Measurements from ENCODE around the gene IQCM. TPM values are rescaled to one million over a fixed set of nuclear protein-coding genes. Genes with fewer than 3 reads are reported as not detected.
"Not testable (repeated sequence)": the region's sequence is repeated elsewhere in the genome, so short reads cannot be mapped to it uniquely, and the experiment has no call there.

The IQCM gene
- total and polyA plus RNA-seq, 5 donors from 2014 or later, result not detected

DNA sequence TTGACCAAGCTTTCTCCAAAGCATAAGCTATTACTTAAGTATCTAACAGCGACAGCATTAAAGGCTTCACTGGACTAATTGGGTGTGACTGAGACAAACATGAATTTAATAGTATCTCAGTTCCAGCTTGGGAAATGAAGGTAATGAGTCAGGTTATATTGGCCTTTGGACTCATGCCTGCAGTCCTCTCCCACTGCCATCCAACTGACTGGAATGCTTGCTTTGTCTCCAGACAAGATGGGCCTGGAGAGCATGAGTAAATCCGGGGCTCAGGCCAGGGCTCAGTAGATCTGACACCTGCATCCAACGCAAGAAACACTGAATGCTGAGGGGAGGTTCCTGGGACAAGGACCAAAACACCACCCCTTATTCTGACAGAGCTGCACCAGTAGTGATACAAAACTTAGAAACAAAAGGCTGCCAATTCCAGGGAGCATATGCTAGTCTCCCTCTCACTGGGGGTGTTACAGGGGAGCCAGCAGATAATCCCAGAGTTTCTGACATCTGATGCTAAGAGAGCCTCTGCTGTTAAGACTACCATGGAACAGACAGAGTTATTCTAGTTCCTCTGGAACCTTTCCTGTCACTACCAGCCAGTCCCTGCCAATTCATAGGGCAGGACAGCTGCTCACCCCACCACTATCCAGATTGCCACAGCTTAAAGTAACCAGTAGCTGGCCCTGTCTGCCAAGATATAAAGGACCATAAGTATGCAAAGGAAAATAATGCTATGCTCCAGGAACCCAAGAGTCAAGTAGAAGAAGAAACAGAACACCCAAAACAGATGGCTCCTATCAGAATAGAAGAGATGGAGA is 293.8 kb downstream of the IQCM start:
- H3K4me1 Mint-ChIP-seq, result no peaks in the 10 kb centered on the region
- peaks cover 0 to 15% (median 4%) of the 10 kb centered on the region in 7 donors for H3K9me3 Mint-ChIP-seq
- Histone ChIP-seq H3K4me1 (ENCODE audit: control insufficient read depth, insufficient read depth, low read length, poor library complexity, severe bottlenecking) (no peaks in the 10 kb centered on the region), H3K9me3 (ENCODE audit: control insufficient read depth in 2 of 2, low read length in 2 of 2) (no peaks in the 10 kb centered on the region), H3K27me3 (ENCODE audit: control insufficient read depth, insufficient read depth, low read length) (no peaks in the 10 kb centered on the region), H3K27ac (ENCODE audit: insufficient read depth, low read length, poor library complexity, severe bottlenecking) (no peak overlapping the region), H3K36me3 (ENCODE audit: control insufficient read depth, insufficient read depth, low read length) (no peaks in the 10 kb centered on the region), H3K4me3 (ENCODE audit: low read depth, low read length) (no peak overlapping the region)
- no peak overlapping the region for H3K4me3 Mint-ChIP-seq
- H3K27ac Mint-ChIP-seq, result no peak overlapping the region
- H3K36me3 Mint-ChIP-seq, result no peaks in the 10 kb centered on the region
- no peaks in the 10 kb centered on the region for H3K27me3 Mint-ChIP-seq
- ATAC-seq (ENCODE audit: low read depth in 2 of 2) (no peak), DNase-seq (no peak)

DNA sequence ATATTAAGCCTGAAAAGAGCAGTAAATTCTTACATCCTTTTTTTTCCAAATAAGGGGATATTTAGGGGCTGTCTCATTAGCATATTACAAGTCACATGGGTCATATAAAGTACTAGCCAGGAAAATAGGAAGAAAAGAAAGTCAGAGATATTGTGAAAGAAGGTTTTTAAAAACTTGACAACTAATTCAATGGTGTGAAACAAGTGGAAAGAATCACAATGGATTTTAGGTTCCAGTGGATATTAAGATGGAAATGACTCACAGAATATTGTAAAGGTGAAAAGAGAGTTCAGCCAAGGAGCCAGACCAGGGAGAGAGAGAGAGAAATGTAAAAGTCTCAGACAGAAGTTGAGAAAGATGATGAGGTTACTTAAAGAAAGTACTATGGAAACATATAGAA is 297.2 kb downstream of the IQCM start:
- H3K9me3 Mint-ChIP-seq, result peaks cover 0 to 18% (median 7%) of the 10 kb centered on the region in 7 donors
- no peaks in the 10 kb centered on the region for H3K27me3 Mint-ChIP-seq
- no peak overlapping the region for H3K4me3 ChIP-seq (ENCODE audit: low read depth, low read length)
- no peak overlapping the region for H3K27ac ChIP-seq (ENCODE audit: insufficient read depth, low read length, poor library complexity, severe bottlenecking)
- ATAC-seq (ENCODE audit: low read depth in 2 of 2), result no peak
- no peaks in the 10 kb centered on the region for H3K4me1 ChIP-seq (ENCODE audit: control insufficient read depth, insufficient read depth, low read length, poor library complexity, severe bottlenecking)
- no peak for DNase-seq
- H3K27ac Mint-ChIP-seq, result no peak overlapping the region
- H3K4me1 Mint-ChIP-seq, result no peaks in the 10 kb centered on the region
- H3K9me3 ChIP-seq (ENCODE audit: control insufficient read depth in 2 of 2, low read length in 2 of 2), result no peaks in the 10 kb centered on the region
- no peaks in the 10 kb centered on the region for H3K36me3 Mint-ChIP-seq
- no peak overlapping the region for H3K4me3 Mint-ChIP-seq
- H3K36me3 ChIP-seq (ENCODE audit: control insufficient read depth, insufficient read depth, low read length), result no peaks in the 10 kb centered on the region
- H3K27me3 ChIP-seq (ENCODE audit: control insufficient read depth, insufficient read depth, low read length), result no peaks in the 10 kb centered on the region

DNA sequence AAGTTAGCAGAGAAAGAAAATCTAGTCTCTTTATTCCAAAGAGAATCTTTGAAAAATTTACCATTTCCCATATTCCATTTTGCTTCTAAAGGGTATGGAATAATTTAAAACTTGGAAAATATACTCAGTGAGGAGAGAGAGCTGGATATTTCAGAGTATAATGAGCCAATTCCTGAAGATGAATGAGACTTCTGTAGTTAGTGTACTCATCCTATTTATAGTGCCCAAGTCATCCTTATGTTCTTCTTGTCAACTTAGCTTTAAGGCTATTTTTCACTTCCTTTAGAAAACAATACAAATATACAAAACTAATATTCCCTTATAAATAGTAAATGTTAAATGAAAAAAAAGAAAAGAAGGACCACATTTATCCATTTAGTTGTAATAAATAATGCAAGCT is 302.6 kb downstream of the IQCM start:
- H3K27ac ChIP-seq (ENCODE audit: insufficient read depth, low read length, poor library complexity, severe bottlenecking), result no peak overlapping the region
- H3K36me3 Mint-ChIP-seq, result no peaks in the 10 kb centered on the region
- ATAC-seq (ENCODE audit: low read depth in 2 of 2), result no peak
- no peaks in the 10 kb centered on the region for H3K9me3 ChIP-seq (ENCODE audit: control insufficient read depth in 2 of 2, low read length in 2 of 2)
- H3K9me3 Mint-ChIP-seq, result peaks cover 0 to 20% (median 7%) of the 10 kb centered on the region in 7 donors
- no peak overlapping the region for H3K27ac Mint-ChIP-seq
- H3K4me1 ChIP-seq (ENCODE audit: control insufficient read depth, insufficient read depth, low read length, poor library complexity, severe bottlenecking), result no peaks in the 10 kb centered on the region
- H3K4me1 Mint-ChIP-seq, result no peaks in the 10 kb centered on the region
- H3K36me3 ChIP-seq (ENCODE audit: control insufficient read depth, insufficient read depth, low read length), result no peaks in the 10 kb centered on the region
- H3K27me3 Mint-ChIP-seq, result no peaks in the 10 kb centered on the region
- DNase-seq, result no peak
- no peak overlapping the region for H3K4me3 ChIP-seq (ENCODE audit: low read depth, low read length)
- no peaks in the 10 kb centered on the region for H3K27me3 ChIP-seq (ENCODE audit: control insufficient read depth, insufficient read depth, low read length)
- H3K4me3 Mint-ChIP-seq, result no peak overlapping the region

DNA sequence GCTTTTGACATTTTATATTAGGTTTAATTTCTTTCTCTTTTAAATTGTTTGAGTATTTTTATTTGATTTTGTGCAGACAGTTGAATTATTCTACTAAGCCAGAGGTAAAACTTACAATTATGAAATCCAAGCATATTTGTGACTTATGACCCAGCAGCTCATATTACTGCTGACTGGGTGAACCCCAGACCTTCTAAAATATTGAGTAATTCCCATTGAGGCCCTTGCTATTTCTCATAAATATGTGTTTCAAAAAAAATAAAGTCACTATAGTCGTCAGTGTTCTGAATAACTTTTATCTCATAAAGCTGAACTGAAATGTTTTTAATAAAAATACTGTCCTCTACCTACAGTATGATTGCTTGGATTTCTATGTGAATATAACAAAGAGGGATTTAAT is 303.1 kb downstream of the IQCM start:
- Mint-ChIP-seq H3K27ac (no peak overlapping the region), H3K27me3 (no peaks in the 10 kb centered on the region), H3K4me3 (no peak overlapping the region), H3K9me3 (peaks cover 0 to 19% (median 5%) of the 10 kb centered on the region in 7 donors), H3K36me3 (no peaks in the 10 kb centered on the region), H3K4me1 (no peaks in the 10 kb centered on the region)
- DNase-seq, result no peak
- ATAC-seq (ENCODE audit: low read depth in 2 of 2), result no peak
- Histone ChIP-seq H3K27ac (ENCODE audit: insufficient read depth, low read length, poor library complexity, severe bottlenecking) (no peak overlapping the region), H3K4me1 (ENCODE audit: control insufficient read depth, insufficient read depth, low read length, poor library complexity, severe bottlenecking) (no peaks in the 10 kb centered on the region), H3K36me3 (ENCODE audit: control insufficient read depth, insufficient read depth, low read length) (no peaks in the 10 kb centered on the region), H3K27me3 (ENCODE audit: control insufficient read depth, insufficient read depth, low read length) (no peaks in the 10 kb centered on the region), H3K9me3 (ENCODE audit: control insufficient read depth in 2 of 2, low read length in 2 of 2) (no peaks in the 10 kb centered on the region), H3K4me3 (ENCODE audit: low read depth, low read length) (no peak overlapping the region)

DNA sequence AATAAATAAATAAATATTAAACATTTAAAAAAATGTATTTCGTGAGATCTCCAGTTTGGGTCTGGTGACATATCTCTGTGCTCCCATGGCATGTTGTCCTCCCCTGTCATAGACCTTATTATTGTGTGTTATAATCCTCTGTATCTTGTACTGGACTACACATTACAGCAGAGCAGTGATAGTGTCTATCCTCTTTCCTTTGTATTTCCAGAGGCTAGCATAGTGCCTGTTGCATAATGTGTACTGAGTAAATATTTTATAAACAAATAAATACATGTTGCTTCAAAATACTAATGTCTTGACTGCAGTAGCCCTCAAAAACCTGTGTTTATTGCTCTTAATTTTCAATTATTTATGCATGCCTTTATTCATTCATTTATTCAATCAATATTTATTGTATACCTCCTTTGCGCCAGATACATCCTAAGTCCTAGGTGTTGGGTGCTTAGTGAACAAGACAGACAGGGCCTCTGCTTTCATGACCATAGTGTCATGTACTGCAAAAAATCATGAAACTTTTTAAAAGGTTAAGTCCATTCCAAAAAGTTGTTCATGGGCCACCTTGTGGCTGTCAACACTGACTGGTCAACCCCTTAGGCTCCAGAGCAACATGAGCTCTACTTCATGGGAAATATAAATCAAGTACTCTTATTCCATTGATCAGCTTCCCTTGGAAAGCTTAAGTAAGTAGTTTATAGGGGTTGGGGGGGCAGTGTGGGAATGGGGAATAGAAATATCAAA is 303.9 kb downstream of the IQCM start:
- Mint-ChIP-seq H3K27me3 (no peaks in the 10 kb centered on the region), H3K27ac (no peak overlapping the region), H3K4me3 (no peak overlapping the region), H3K9me3 (peaks cover 0 to 11% (median 3%) of the 10 kb centered on the region in 7 donors), H3K36me3 (no peaks in the 10 kb centered on the region), H3K4me1 (no peaks in the 10 kb centered on the region)
- no peak overlapping the region for H3K4me3 ChIP-seq (ENCODE audit: low read depth, low read length)
- H3K36me3 ChIP-seq (ENCODE audit: control insufficient read depth, insufficient read depth, low read length), result no peaks in the 10 kb centered on the region
- H3K9me3 ChIP-seq (ENCODE audit: control insufficient read depth in 2 of 2, low read length in 2 of 2), result no peaks in the 10 kb centered on the region
- ATAC-seq (ENCODE audit: low read depth in 2 of 2), result no peak
- H3K4me1 ChIP-seq (ENCODE audit: control insufficient read depth, insufficient read depth, low read length, poor library complexity, severe bottlenecking), result no peaks in the 10 kb centered on the region
- H3K27me3 ChIP-seq (ENCODE audit: control insufficient read depth, insufficient read depth, low read length), result no peaks in the 10 kb centered on the region
- DNase-seq, result no peak
- H3K27ac ChIP-seq (ENCODE audit: insufficient read depth, low read length, poor library complexity, severe bottlenecking), result no peak overlapping the region

DNA sequence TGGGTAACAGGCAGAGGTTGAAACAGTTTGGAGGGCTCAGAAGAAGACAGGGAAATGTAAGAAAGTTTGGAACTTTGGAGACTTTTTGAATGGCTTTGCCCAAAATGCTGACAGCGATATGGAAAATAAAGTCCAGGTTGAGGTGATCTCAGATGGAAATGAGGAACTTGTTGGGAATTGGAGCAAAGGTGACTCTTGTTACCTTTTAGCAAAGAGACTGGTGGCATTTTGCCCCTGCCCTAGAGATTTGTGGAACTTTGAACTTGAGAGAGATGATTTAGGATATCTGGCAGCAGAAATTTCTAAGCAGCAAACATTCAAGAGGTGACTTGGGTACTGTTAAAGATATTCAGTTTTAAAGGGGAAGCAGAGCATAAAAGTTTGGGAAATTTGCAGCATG is 308.3 kb downstream of the IQCM start:
- not testable (repeated sequence) for H3K27ac ChIP-seq (ENCODE audit: insufficient read depth, low read length, poor library complexity, severe bottlenecking); H3K27me3 Mint-ChIP-seq; H3K27me3 ChIP-seq (ENCODE audit: control insufficient read depth, insufficient read depth, low read length); H3K4me3 Mint-ChIP-seq; H3K27ac Mint-ChIP-seq; H3K36me3 ChIP-seq (ENCODE audit: control insufficient read depth, insufficient read depth, low read length); ATAC-seq (ENCODE audit: low read depth in 2 of 2); DNase-seq; H3K4me1 ChIP-seq (ENCODE audit: control insufficient read depth, insufficient read depth, low read length, poor library complexity, severe bottlenecking); H3K9me3 ChIP-seq (ENCODE audit: control insufficient read depth in 2 of 2, low read length in 2 of 2); H3K4me1 Mint-ChIP-seq; H3K4me3 ChIP-seq (ENCODE audit: low read depth, low read length); H3K36me3 Mint-ChIP-seq; H3K9me3 Mint-ChIP-seq

DNA sequence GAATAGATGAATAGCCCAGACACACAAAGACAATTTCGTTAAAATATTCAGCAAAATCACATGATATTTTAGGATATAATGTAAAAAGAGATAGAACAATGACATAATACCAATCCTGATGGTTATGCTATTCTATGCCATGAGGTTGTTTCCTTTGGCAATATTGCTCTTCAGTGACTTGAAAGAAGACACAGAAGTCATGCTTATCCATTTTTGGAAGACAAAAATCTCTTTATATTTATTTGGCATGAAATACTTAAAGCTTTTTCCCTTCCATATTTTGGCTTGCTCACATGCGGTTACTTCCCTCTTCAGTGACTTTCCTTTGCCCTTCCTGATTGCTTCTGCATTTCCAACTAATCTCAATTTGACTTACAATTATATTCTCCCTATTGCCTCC is 314.8 kb downstream of the IQCM start:
- Histone ChIP-seq H3K4me1 (ENCODE audit: control insufficient read depth, insufficient read depth, low read length, poor library complexity, severe bottlenecking) (no peaks in the 10 kb centered on the region), H3K36me3 (ENCODE audit: control insufficient read depth, insufficient read depth, low read length) (no peaks in the 10 kb centered on the region), H3K9me3 (ENCODE audit: control insufficient read depth in 2 of 2, low read length in 2 of 2) (peaks cover 0 to under 1% of the 10 kb centered on the region in 2 experiments), H3K27ac (ENCODE audit: insufficient read depth, low read length, poor library complexity, severe bottlenecking) (no peak overlapping the region), H3K4me3 (ENCODE audit: low read depth, low read length) (no peak overlapping the region), H3K27me3 (ENCODE audit: control insufficient read depth, insufficient read depth, low read length) (no peaks in the 10 kb centered on the region)
- Mint-ChIP-seq H3K27ac (no peak overlapping the region), H3K4me1 (no peaks in the 10 kb centered on the region), H3K9me3 (peaks cover 1 to 4% (median 3%) of the 10 kb centered on the region in 7 donors), H3K27me3 (no peaks in the 10 kb centered on the region), H3K4me3 (no peak overlapping the region), H3K36me3 (no peaks in the 10 kb centered on the region)
- DNase-seq (no peak), ATAC-seq (ENCODE audit: low read depth in 2 of 2) (no peak)

DNA sequence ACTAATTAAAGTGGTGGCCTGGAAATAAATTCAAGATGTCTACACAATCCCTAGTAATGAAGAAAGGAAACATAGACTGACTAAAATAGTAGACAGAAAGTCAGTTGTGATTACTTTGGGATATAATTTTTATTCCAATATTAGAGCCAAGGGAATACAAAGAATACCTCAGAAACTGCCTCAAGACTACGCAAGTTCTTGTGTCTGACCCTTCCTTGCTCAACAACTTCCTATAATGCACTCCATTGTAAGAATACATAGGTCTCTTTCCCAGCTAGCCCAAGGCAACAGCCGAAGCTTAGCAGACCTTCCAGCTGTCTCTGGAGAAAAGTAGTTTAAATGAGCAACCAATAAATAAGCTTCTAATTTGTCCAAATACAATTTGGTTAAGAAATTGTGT is 315.9 kb downstream of the IQCM start:
- Histone ChIP-seq H3K9me3 (ENCODE audit: control insufficient read depth in 2 of 2, low read length in 2 of 2) (no peaks in the 10 kb centered on the region), H3K27ac (ENCODE audit: insufficient read depth, low read length, poor library complexity, severe bottlenecking) (no peak overlapping the region), H3K4me1 (ENCODE audit: control insufficient read depth, insufficient read depth, low read length, poor library complexity, severe bottlenecking) (no peaks in the 10 kb centered on the region), H3K36me3 (ENCODE audit: control insufficient read depth, insufficient read depth, low read length) (no peaks in the 10 kb centered on the region), H3K4me3 (ENCODE audit: low read depth, low read length) (no peak overlapping the region), H3K27me3 (ENCODE audit: control insufficient read depth, insufficient read depth, low read length) (no peaks in the 10 kb centered on the region)
- ATAC-seq (ENCODE audit: low read depth in 2 of 2) (no peak), DNase-seq (no peak)
- H3K36me3 Mint-ChIP-seq, result no peaks in the 10 kb centered on the region
- H3K4me3 Mint-ChIP-seq, result no peak overlapping the region
- H3K27me3 Mint-ChIP-seq, result no peaks in the 10 kb centered on the region
- no peak overlapping the region for H3K27ac Mint-ChIP-seq
- H3K9me3 Mint-ChIP-seq, result peaks cover 1 to 6% (median 3%) of the 10 kb centered on the region in 7 donors
- H3K4me1 Mint-ChIP-seq, result no peaks in the 10 kb centered on the region
